OCI-LY3 (cell line): ENCODE data around the gene MICALL1.
"Not testable (repeated sequence)": the region's sequence is repeated elsewhere in the genome, so short reads cannot be mapped to it uniquely, and the experiment has no call there.

Experiments
- H2AFZ ChIP-seq: fragments of 200-600, 300-600 bp; shearing (Covaris generic); 2 replicates; pipeline ENCODE4 v1.6.0; 2014; ENCODE audit warnings: antibody characterized with exemption, low read depth, low read length
- H3K27ac ChIP-seq: fragments of 200-600, 300-600 bp; sonication (generic); 2 replicates; pipeline ENCODE4 v1.5.1; 2014; ENCODE audit warnings: mild to moderate bottlenecking, low read length, moderate library complexity, mixed read lengths
- H3K27me3 ChIP-seq: fragments of 200-600, 300-600 bp; sonication (generic); 2 replicates; pipeline ENCODE4 v1.6.1; 2014; ENCODE audit warnings: low read depth, low read length, mixed read lengths
- H3K36me3 ChIP-seq: fragments of 200-600, 300-600 bp; sonication (generic); replicated peaks from 2 replicates; pipeline ENCODE3; 2014; ENCODE audit warnings: low read depth, low read length, mixed read lengths
- H3K4me1 ChIP-seq: fragments of 300-600, 200-600 bp; sonication (generic); 2 replicates; pipeline ENCODE4 v1.6.1; 2014; ENCODE audit warnings: low read length, mixed read lengths
- H3K4me2 ChIP-seq: fragments of 200-600, 300-600 bp; sonication (generic); 2 replicates; pipeline ENCODE4 v1.6.1; 2014; ENCODE audit warnings: low read length, mixed read lengths
- H3K4me3 ChIP-seq: fragments of 300-600, 200-600 bp; sonication (generic); 2 replicates; pipeline ENCODE4 v1.5.1; 2014; ENCODE audit warnings: antibody characterized with exemption, mild to moderate bottlenecking, low read length, moderate library complexity
- H3K79me2 ChIP-seq: fragments of 300-600, 200-600 bp; shearing (Covaris generic); 2 replicates; pipeline ENCODE4 v1.6.1; 2014; ENCODE audit warnings: mild to moderate bottlenecking, low read length, mixed read lengths
- H3K9ac ChIP-seq: fragments of 300-600, 200-600 bp; shearing (Covaris generic); 2 replicates; pipeline ENCODE4 v1.6.0; 2014; ENCODE audit warnings: mild to moderate bottlenecking, low read length, moderate library complexity
- H3K9me3 ChIP-seq: fragments of 200-600, 300-600 bp; shearing (Covaris generic); 2 replicates; pipeline ENCODE4 v1.6.1; 2014; ENCODE audit warnings: low read length, mixed read lengths; ENCODE audit not compliant: insufficient read depth
- H4K20me1 ChIP-seq: fragments of 200-600, 300-600 bp; sonication (generic); 2 replicates; pipeline ENCODE4 v1.6.1; 2016; ENCODE audit warnings: low read length, mixed read lengths; ENCODE audit not compliant: insufficient read depth
- EZH2phosphoT487 ChIP-seq: fragments of 200-600 bp; shearing (Covaris generic); IDR thresholded peaks from 2 replicates; pipeline ENCODE4 v1.6.1; 2018; ENCODE audit warnings: antibody characterized with exemption, mixed run types, low read depth
- TF ChIP-seq, protein P1 (sequence below): fragments of 200-600, 300-600 bp; sonication (generic); IDR thresholded peaks from 2 replicates; pipeline ENCODE4 v1.5.1; 2014; ENCODE audit warnings: antibody characterized with exemption, low read length, low read depth

Gene MICALL1

DNA sequence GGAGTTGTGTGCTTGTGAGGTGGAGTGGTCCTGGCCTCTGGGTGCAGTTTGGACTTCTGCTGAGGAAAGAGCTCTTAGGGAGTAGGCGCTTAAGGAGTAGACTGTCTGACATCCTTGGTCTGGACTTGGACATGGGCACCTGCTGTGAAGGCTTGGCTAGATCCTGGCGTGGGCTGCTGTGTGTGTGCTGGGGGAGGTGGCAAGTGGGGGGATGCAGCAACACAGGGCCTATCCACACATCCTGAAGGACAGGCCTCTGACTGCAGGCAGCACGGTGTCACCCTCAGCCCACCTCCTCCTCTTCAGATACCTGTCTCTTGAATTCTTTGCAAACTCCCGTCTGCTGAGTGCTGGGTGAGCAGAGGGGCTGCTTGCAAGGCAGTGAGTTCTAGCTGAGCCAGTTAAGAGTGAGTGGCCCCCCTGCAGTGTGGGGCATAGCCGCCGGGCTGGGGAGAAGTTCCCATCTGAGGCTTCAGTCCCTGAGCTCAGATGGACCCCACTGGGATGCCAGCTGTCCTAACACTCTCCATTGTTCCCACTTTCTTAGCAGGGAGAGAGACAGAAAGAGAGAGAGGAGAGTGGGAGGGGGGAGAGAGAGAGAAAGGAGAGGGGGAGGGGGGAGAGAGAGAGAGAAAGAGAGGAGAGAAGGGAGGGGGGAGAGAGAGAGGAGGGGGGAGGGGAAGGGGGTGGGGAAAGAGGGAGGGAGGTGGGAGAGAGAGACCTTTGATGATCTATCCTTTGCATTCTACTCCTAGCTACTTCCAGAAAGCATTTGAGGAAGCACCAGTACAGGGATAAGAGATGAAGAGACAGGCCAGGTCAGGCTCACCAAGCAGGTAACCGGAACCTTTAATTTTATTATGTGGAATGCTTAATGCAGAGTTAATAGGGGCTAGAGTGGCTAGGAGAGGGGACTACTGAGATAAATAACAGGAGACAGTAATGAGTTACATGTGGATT, 65.7 kb downstream of the MICALL1 start:
- Histone ChIP-seq H4K20me1 (no peaks in the 10 kb centered on the region), H3K9ac (no peak overlapping the region), H2AFZ (no peak overlapping the region), H3K9me3 (no peaks in the 10 kb centered on the region), H3K36me3 (peaks cover 31% of the 10 kb centered on the region), H3K27ac (no peak overlapping the region), H3K27me3 (no peaks in the 10 kb centered on the region), H3K4me2 (no peak overlapping the region), H3K4me1 (peaks cover 12% of the 10 kb centered on the region), H3K79me2 (no peaks in the 10 kb centered on the region), H3K4me3 (no peak overlapping the region)
- TF ChIP-seq, protein P1, sequence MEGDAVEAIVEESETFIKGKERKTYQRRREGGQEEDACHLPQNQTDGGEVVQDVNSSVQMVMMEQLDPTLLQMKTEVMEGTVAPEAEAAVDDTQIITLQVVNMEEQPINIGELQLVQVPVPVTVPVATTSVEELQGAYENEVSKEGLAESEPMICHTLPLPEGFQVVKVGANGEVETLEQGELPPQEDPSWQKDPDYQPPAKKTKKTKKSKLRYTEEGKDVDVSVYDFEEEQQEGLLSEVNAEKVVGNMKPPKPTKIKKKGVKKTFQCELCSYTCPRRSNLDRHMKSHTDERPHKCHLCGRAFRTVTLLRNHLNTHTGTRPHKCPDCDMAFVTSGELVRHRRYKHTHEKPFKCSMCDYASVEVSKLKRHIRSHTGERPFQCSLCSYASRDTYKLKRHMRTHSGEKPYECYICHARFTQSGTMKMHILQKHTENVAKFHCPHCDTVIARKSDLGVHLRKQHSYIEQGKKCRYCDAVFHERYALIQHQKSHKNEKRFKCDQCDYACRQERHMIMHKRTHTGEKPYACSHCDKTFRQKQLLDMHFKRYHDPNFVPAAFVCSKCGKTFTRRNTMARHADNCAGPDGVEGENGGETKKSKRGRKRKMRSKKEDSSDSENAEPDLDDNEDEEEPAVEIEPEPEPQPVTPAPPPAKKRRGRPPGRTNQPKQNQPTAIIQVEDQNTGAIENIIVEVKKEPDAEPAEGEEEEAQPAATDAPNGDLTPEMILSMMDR: no peak
- TF ChIP-seq EZH2phosphoT487: no peak

DNA sequence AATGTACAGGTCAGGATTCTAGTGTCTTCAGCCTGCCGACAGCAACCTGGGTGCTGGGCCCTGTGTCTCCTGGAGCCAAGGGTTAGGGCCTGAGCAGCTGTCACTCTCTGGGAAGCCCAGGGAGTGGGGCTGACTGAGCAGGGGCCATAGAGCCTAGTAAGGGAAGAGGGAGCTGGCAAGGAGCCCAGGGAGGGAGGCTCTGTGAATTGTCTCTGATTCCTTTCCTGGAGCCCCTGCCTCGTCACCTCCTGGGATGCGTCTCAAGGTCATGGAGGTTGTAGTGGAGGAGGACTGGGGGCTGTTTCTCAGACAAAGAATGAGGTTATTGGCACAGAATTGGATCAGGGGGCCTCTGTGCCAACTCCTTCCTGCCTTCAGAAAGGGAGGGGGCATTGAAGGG, 66.4 kb downstream of the MICALL1 start:
- peaks cover 12% of the 10 kb centered on the region for H3K4me1 ChIP-seq
- H2AFZ ChIP-seq: no peak overlapping the region
- no peak overlapping the region for H3K4me3 ChIP-seq
- TF ChIP-seq EZH2phosphoT487: no peak
- TF ChIP-seq, protein P1: no peak
- H3K27me3 ChIP-seq: no peaks in the 10 kb centered on the region
- H3K79me2 ChIP-seq: no peaks in the 10 kb centered on the region
- no peak overlapping the region for H3K9ac ChIP-seq
- H3K27ac ChIP-seq: no peak overlapping the region
- H3K4me2 ChIP-seq: no peak overlapping the region
- H3K36me3 ChIP-seq: peaks cover 23% of the 10 kb centered on the region
- H3K9me3 ChIP-seq: no peaks in the 10 kb centered on the region
- H4K20me1 ChIP-seq: no peaks in the 10 kb centered on the region

DNA sequence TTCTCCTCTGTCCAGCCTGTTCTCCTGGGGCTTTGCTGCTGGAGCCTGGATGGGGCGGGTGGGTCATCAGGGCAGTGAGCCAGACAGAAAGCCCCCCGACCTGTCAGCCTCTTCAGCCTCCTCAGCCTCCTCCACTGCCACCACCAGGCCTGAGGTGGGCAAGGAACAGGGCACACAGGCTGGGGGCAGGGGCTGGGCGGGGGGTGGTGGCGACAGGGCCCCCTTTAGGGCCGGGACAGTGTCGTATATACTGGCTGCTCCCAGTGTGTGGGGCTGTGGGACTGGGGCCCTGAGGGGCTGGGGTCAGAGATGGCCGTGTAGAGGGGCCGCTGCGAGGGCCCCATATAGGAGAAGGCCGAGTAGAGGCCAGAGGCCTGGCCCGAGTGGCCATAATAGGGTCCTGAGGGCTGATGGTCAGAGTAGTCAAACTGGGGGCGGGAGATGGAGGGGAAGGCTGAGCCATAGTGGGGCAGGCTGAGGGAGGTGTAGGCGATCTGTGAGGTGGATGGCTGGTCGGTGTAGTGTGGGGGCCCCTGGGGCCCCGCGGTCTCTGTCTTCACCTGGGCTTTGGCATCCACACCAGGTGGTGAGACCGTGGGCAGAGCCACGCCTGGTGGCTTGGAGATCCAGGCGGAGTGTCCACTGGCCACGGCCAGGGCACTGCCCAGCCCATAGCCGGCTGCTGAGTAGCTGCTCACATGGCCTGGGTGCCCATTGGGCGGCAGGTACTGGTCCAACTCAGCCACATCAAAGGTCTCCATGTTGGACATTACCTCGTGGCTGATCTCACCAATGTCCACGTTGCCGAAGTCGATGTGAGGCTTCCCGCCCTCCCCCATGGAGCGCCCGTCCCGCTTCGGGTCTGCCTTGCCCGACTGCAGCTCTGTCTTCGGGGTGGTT, 67.4 kb downstream of the MICALL1 start:
- H3K4me2 ChIP-seq: no peak overlapping the region
- H3K9me3 ChIP-seq: no peaks in the 10 kb centered on the region
- H3K4me1 ChIP-seq: peaks cover 9% of the 10 kb centered on the region
- no peak overlapping the region for H3K9ac ChIP-seq
- no peaks in the 10 kb centered on the region for H4K20me1 ChIP-seq
- no peaks in the 10 kb centered on the region for H3K27me3 ChIP-seq
- TF ChIP-seq, protein P1: no peak
- TF ChIP-seq EZH2phosphoT487: no peak
- H3K27ac ChIP-seq: no peak overlapping the region
- H3K79me2 ChIP-seq: no peaks in the 10 kb centered on the region
- no peak overlapping the region for H3K4me3 ChIP-seq
- no peak overlapping the region for H2AFZ ChIP-seq
- peaks cover 13% of the 10 kb centered on the region for H3K36me3 ChIP-seq

DNA sequence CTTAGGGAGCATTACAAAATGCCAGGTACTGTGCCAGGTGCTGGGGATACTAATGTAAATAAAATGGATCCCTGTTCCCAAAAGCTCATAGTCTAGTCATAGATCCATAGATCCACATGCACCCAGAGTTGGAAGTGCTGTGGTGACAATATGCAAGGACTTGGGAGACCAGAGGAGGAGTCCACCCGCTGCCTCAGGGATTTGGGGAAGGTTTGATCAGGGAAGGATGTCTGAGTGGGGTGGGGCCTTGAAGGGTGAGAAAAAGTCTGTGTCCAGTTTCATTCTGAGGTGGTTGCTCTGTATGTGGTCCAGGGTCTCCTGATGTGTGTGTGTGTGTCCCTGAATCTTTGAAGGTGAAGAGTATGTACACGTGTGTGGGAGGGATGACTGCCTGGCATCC, 69.1 kb downstream of the MICALL1 start:
- Histone ChIP-seq H3K79me2 (no peaks in the 10 kb centered on the region), H3K9ac (no peak overlapping the region), H3K36me3 (no peaks in the 10 kb centered on the region), H3K4me3 (no peak overlapping the region), H2AFZ (no peak overlapping the region), H3K9me3 (no peaks in the 10 kb centered on the region), H3K4me2 (no peak overlapping the region), H4K20me1 (no peaks in the 10 kb centered on the region), H3K27me3 (no peaks in the 10 kb centered on the region), H3K4me1 (no peaks in the 10 kb centered on the region), H3K27ac (no peak overlapping the region)
- no peak for TF ChIP-seq EZH2phosphoT487
- TF ChIP-seq, protein P1: no peak

DNA sequence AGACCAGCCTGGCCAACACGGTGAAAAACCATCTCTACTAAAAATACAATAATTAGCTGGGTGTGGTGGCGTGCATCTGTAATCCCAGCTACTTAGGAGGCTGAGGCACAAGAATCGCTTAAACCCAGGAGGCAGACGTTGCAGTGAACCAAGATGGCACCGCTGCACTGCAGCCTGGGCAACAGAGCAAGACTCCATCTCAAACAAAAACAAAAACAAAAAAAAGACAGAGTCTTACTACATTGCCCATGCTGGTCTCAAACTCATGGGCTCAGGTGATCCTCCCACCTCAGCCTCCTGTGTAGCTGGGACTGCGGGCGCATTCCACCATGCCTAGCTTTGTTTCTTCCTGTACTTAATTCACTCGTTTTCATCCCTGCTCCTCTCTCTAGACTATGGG, 69.9 kb downstream of the MICALL1 start:
- H4K20me1 ChIP-seq, H3K4me1 ChIP-seq, H3K4me2 ChIP-seq: not testable (repeated sequence)

More for the DNA sequence above, 69.9 kb downstream of the MICALL1 start:
- H3K9ac ChIP-seq, H3K27me3 ChIP-seq, H3K9me3 ChIP-seq, H3K27ac ChIP-seq, H2AFZ ChIP-seq, H3K79me2 ChIP-seq, H3K4me3 ChIP-seq, H3K36me3 ChIP-seq: not testable (repeated sequence)
